GM23338 (cell line): ENCODE data around the gene TRPM1. TPM values are rescaled to one million over a fixed set of nuclear protein-coding genes. Genes with fewer than 3 reads are reported as not detected.

Experiments
- ATAC-seq: fragments of 200-7000 bp; cut with Tn5 transposase; 3 replicates; pipeline ENCODE4 v1.9.1; 2020
- DNase-seq: peaks from one replicate; pipeline ENCODE4 v3.0.0-alpha.2; 2015; ENCODE audit warnings: low spot score
- H2AFZ ChIP-seq: fragments of 200-600 bp; sonication (generic); 2 replicates; pipeline ENCODE4 v1.8.0; 2016; ENCODE audit warnings: antibody characterized with exemption, mild to moderate bottlenecking, moderate library complexity
- H3F3A ChIP-seq: fragments of 200-600 bp; sonication (generic); replicated peaks from 2 replicates; pipeline ENCODE4 v1.8.0; 2017; ENCODE audit warnings: antibody characterized with exemption, mixed run types, low read depth
- H3K27ac ChIP-seq: fragments of 200-600 bp; sonication (generic); 2 replicates; pipeline ENCODE4 v1.6.1; 2016; ENCODE audit warnings: low read depth
- H3K27me3 ChIP-seq: fragments of 200-600 bp; sonication (generic); 2 replicates; pipeline ENCODE4 v1.8.0; 2016; ENCODE audit warnings: mild to moderate bottlenecking, mixed run types, moderate library complexity; ENCODE audit not compliant: insufficient read depth
- H3K36me3 ChIP-seq: fragments of 200-600 bp; sonication (generic); 2 replicates; pipeline ENCODE4 v1.8.0; 2016; ENCODE audit warnings: mild to moderate bottlenecking; ENCODE audit not compliant: insufficient read depth
- H3K4me1 ChIP-seq: fragments of 200-600 bp; sonication (generic); 2 replicates; pipeline ENCODE4 v1.8.0; 2016; ENCODE audit warnings: mild to moderate bottlenecking, moderate library complexity; ENCODE audit not compliant: insufficient read depth
- H3K4me2 ChIP-seq: fragments of 200-600 bp; sonication (generic); 2 replicates; pipeline ENCODE4 v1.7.1; 2017; ENCODE audit warnings: mixed run types
- H3K4me3 ChIP-seq: fragments of 200-600 bp; sonication (generic); 2 replicates; pipeline ENCODE4 v1.6.1; 2016; ENCODE audit warnings: mixed run types
- H3K79me2 ChIP-seq: fragments of 200-600 bp; sonication (generic); replicated peaks from 2 replicates; pipeline ENCODE4 v1.8.0; 2017; ENCODE audit warnings: mild to moderate bottlenecking; ENCODE audit not compliant: insufficient read depth
- H3K9me2 ChIP-seq: fragments of 200-600 bp; sonication (generic); 2 replicates; pipeline ENCODE4 v1.8.0; 2017; ENCODE audit not compliant: insufficient read depth
- H4K20me1 ChIP-seq: fragments of 200-600 bp; sonication (generic); replicated peaks from 2 replicates; pipeline ENCODE4 v1.8.0; 2017; ENCODE audit warnings: mild to moderate bottlenecking; ENCODE audit not compliant: insufficient read depth
- H3K27ac Mint-ChIP-seq: 2 replicates; pipeline ENCODE4 v1.8.0; 2020; ENCODE audit warnings: inconsistent platforms, mild to moderate bottlenecking, moderate library complexity, mixed read lengths
- H3K27me3 Mint-ChIP-seq: 3 replicates; pipeline ENCODE4 v1.8.0; 2022; ENCODE audit warnings: low read depth, mild to moderate bottlenecking, moderate library complexity, mixed read lengths, inconsistent platforms; ENCODE audit not compliant: insufficient read depth, poor library complexity
- H3K36me3 Mint-ChIP-seq: 3 replicates; pipeline ENCODE4 v1.8.0; 2021; ENCODE audit warnings: low read depth, mild to moderate bottlenecking, inconsistent platforms, moderate library complexity, mixed read lengths
- H3K4me1 Mint-ChIP-seq: 3 replicates; pipeline ENCODE4 v1.8.0; 2020; ENCODE audit warnings: mild to moderate bottlenecking, inconsistent platforms, mixed read lengths
- H3K4me3 Mint-ChIP-seq: 3 replicates; pipeline ENCODE4 v1.8.0; 2021; ENCODE audit warnings: moderate library complexity, mild to moderate bottlenecking, inconsistent platforms, mixed read lengths
- H3K9me3 Mint-ChIP-seq: 3 replicates; pipeline ENCODE4 v1.8.0; 2020; ENCODE audit warnings: moderate library complexity, mild to moderate bottlenecking, inconsistent platforms, mixed read lengths
- CREB1 ChIP-seq: fragments of 250-450 bp; sonication (Bioruptor Pico); IDR thresholded peaks from 2 replicates; pipeline ENCODE4 v1.5.0; 2020; ENCODE audit warnings: low read depth, mild to moderate bottlenecking, moderate library complexity
- EZH2 ChIP-seq: fragments of 200-600 bp; sonication (generic); IDR thresholded peaks from one replicate; pipeline ENCODE4 v1.8.0; 2017; ENCODE audit warnings: antibody characterized with exemption, mild to moderate bottlenecking, low read depth; ENCODE audit not compliant: unreplicated experiment
- EZH2phosphoT487 ChIP-seq: fragments of 200-600 bp; sonication (generic); IDR thresholded peaks from one replicate; pipeline ENCODE4 v1.8.1; 2018; ENCODE audit warnings: antibody characterized with exemption; ENCODE audit not compliant: unreplicated experiment
- JUNB ChIP-seq: IDR thresholded peaks from one replicate; pipeline ENCODE4 v1.6.1; 2016; ENCODE audit warnings: antibody characterized with exemption; ENCODE audit not compliant: unreplicated experiment
- NANOG ChIP-seq: IDR thresholded peaks from 2 replicates; pipeline ENCODE4 v1.6.1; 2016; ENCODE audit warnings: antibody characterized with exemption, borderline replicate concordance
- POLR2AphosphoS5 ChIP-seq: IDR thresholded peaks from 2 replicates; pipeline ENCODE4 v1.6.1; 2016; ENCODE audit warnings: antibody characterized with exemption, low read depth
- STAT1 ChIP-seq: IDR thresholded peaks from one replicate; pipeline ENCODE4 v1.6.1; 2016; ENCODE audit warnings: antibody characterized with exemption; ENCODE audit not compliant: unreplicated experiment
- ZNF114 ChIP-seq: fragments of 250-450 bp; sonication (Bioruptor Pico); IDR thresholded peaks from 2 replicates; pipeline ENCODE4 v1.5.0; 2020; ENCODE audit warnings: mild to moderate bottlenecking, moderate library complexity
- ZNF331 ChIP-seq: fragments of 250-450 bp; sonication (Bioruptor Pico); IDR thresholded peaks from 2 replicates; pipeline ENCODE4 v1.5.0; 2020; ENCODE audit warnings: low read depth, mild to moderate bottlenecking, moderate library complexity
- polyA plus RNA-seq: library from polyadenylated mRNA; unstranded; fragments of >200 nt; fragmentation: Nextera tagmentation; extraction: Ambion mirVana; gene quantifications from 2 replicates; pipeline ENCODE4 v1.2.1, GENCODE V29; 2016
- total RNA-seq: library from RNA; depleted of rRNA; stranded (reverse); fragments of >200 nt; shearing (Covaris generic); gene quantifications from 2 replicates; pipeline ENCODE4 v1.2.3, GENCODE V29; 2014
- TF ChIP-seq, protein P1 (sequence below): IDR thresholded peaks from one replicate; pipeline ENCODE4 v1.6.1; 2018; ENCODE audit warnings: antibody characterized with exemption; ENCODE audit not compliant: unreplicated experiment
- TF ChIP-seq, protein P2 (sequence below): IDR thresholded peaks from 2 replicates; pipeline ENCODE4 v1.6.1; 2016; ENCODE audit warnings: antibody characterized with exemption
- TF ChIP-seq, protein P3 (sequence below), 2 experiments: fragments of 200-600 bp in 1 of 2; sonication (generic) in 1 of 2; conservative IDR thresholded peaks; 2 replicates each; pipeline versions ENCODE4 v1.5.1 to v1.6.1; 2016 to 2017; ENCODE audit warnings: antibody characterized with exemption in 2 of 2, low read depth in 2 of 2, mild to moderate bottlenecking in 2 of 2, moderate library complexity in 1 of 2
- TF ChIP-seq, protein P4 (sequence below): fragments of 250-450 bp; sonication (Bioruptor Pico); IDR thresholded peaks from 2 replicates; pipeline ENCODE4 v1.5.0; 2020; ENCODE audit warnings: mild to moderate bottlenecking, moderate library complexity

Gene TRPM1
- total and polyA plus RNA-seq, 2 experiments from 2014 or later: 0.19 TPM; not detected in 1

DNA sequence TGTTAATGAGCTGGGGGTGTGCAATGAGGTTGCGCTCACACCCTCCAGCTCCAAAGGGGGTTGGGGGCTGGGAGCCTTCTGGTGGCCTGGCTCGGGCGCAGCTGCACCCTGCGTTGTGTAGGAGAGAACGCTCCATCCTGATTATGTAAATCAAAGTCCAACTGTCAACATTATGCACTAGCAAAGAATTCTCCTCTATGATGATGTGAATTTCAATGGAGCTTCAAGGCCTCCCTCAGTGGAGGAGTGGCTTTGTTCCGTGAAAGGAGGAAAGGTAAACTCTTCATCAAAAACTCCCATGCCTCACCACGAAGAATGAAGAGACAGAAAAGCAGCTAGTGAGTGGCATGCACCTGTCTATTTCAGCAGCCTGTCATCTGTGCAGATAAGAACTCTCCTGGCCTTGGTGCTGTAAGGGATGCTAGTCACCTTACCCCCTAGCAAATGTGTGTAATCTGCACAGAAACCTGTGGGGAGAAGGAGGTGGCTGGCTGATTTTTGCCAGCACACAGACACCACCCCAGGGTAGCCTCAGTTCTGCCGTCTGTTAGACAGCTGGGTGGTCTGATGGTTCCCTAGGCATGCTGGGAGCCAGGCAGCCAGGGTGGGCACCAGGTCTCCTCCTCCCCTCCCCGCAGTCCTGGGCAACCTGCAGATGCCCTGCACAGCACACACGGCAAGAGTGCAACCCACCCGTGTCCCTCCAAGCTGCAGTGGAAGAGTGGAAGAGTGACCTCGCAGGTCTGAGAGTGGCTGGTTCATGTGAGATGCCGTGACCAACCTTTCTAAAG is 47.0 kb upstream of the TRPM1 start:
- Mint-ChIP-seq H3K9me3 (peaks cover 12% of the 10 kb centered on the region; the same call in 2 of the 3 replicates), H3K27me3 (peaks cover 4% of the 10 kb centered on the region), H3K4me1 (peaks cover 44% of the 10 kb centered on the region), H3K36me3 (peaks cover 11% of the 10 kb centered on the region; the same call in 2 of the 3 replicates), H3K27ac (0 out of 2 replicates have a peak overlapping the region, but pooled peaks have one; percentile 4), H3K4me3 (no peak overlapping the region; the same call in 2 of the 3 replicates)
- Histone ChIP-seq H3K4me3 (no peak overlapping the region), H3K27me3 (no peaks in the 10 kb centered on the region), H3K79me2 (no peaks in the 10 kb centered on the region), H3K27ac (0 out of 2 replicates have a peak overlapping the region, but pooled peaks have one; percentile 32), H3K9me2 (peaks cover 4% of the 10 kb centered on the region; the same call in 1 of the 2 replicates), H4K20me1 (no peaks in the 10 kb centered on the region), H3F3A (peaks cover 9% of the 10 kb centered on the region), H3K4me1 (peaks cover 37% of the 10 kb centered on the region), H3K4me2 (peak overlapping the region; percentile 65), H2AFZ (peak overlapping the region; percentile 80), H3K36me3 (no peaks in the 10 kb centered on the region)
- ATAC-seq (peak; percentile 19), DNase-seq (peak; percentile 20)
- TF ChIP-seq ZNF114 (CRISPR knock-in tag): no peak
- no peak for TF ChIP-seq STAT1
- no peak for TF ChIP-seq JUNB
- TF ChIP-seq, protein P1, sequence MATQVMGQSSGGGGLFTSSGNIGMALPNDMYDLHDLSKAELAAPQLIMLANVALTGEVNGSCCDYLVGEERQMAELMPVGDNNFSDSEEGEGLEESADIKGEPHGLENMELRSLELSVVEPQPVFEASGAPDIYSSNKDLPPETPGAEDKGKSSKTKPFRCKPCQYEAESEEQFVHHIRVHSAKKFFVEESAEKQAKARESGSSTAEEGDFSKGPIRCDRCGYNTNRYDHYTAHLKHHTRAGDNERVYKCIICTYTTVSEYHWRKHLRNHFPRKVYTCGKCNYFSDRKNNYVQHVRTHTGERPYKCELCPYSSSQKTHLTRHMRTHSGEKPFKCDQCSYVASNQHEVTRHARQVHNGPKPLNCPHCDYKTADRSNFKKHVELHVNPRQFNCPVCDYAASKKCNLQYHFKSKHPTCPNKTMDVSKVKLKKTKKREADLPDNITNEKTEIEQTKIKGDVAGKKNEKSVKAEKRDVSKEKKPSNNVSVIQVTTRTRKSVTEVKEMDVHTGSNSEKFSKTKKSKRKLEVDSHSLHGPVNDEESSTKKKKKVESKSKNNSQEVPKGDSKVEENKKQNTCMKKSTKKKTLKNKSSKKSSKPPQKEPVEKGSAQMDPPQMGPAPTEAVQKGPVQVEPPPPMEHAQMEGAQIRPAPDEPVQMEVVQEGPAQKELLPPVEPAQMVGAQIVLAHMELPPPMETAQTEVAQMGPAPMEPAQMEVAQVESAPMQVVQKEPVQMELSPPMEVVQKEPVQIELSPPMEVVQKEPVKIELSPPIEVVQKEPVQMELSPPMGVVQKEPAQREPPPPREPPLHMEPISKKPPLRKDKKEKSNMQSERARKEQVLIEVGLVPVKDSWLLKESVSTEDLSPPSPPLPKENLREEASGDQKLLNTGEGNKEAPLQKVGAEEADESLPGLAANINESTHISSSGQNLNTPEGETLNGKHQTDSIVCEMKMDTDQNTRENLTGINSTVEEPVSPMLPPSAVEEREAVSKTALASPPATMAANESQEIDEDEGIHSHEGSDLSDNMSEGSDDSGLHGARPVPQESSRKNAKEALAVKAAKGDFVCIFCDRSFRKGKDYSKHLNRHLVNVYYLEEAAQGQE: no peak
- TF ChIP-seq, protein P2, sequence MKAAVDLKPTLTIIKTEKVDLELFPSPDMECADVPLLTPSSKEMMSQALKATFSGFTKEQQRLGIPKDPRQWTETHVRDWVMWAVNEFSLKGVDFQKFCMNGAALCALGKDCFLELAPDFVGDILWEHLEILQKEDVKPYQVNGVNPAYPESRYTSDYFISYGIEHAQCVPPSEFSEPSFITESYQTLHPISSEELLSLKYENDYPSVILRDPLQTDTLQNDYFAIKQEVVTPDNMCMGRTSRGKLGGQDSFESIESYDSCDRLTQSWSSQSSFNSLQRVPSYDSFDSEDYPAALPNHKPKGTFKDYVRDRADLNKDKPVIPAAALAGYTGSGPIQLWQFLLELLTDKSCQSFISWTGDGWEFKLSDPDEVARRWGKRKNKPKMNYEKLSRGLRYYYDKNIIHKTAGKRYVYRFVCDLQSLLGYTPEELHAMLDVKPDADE: no peak
- TF ChIP-seq CREB1 (CRISPR knock-in tag): no peak
- no peak for TF ChIP-seq POLR2AphosphoS5
- TF ChIP-seq, protein P3, sequence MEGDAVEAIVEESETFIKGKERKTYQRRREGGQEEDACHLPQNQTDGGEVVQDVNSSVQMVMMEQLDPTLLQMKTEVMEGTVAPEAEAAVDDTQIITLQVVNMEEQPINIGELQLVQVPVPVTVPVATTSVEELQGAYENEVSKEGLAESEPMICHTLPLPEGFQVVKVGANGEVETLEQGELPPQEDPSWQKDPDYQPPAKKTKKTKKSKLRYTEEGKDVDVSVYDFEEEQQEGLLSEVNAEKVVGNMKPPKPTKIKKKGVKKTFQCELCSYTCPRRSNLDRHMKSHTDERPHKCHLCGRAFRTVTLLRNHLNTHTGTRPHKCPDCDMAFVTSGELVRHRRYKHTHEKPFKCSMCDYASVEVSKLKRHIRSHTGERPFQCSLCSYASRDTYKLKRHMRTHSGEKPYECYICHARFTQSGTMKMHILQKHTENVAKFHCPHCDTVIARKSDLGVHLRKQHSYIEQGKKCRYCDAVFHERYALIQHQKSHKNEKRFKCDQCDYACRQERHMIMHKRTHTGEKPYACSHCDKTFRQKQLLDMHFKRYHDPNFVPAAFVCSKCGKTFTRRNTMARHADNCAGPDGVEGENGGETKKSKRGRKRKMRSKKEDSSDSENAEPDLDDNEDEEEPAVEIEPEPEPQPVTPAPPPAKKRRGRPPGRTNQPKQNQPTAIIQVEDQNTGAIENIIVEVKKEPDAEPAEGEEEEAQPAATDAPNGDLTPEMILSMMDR (conservative IDR thresholded peaks at IDR 0.05; ENCODE audit: low read depth in 2 of 2): no peak
- TF ChIP-seq EZH2: no peak
- TF ChIP-seq EZH2phosphoT487: no peak
- no peak for TF ChIP-seq ZNF331 (CRISPR knock-in tag)
- TF ChIP-seq NANOG: no peak
- TF ChIP-seq, protein P4, sequence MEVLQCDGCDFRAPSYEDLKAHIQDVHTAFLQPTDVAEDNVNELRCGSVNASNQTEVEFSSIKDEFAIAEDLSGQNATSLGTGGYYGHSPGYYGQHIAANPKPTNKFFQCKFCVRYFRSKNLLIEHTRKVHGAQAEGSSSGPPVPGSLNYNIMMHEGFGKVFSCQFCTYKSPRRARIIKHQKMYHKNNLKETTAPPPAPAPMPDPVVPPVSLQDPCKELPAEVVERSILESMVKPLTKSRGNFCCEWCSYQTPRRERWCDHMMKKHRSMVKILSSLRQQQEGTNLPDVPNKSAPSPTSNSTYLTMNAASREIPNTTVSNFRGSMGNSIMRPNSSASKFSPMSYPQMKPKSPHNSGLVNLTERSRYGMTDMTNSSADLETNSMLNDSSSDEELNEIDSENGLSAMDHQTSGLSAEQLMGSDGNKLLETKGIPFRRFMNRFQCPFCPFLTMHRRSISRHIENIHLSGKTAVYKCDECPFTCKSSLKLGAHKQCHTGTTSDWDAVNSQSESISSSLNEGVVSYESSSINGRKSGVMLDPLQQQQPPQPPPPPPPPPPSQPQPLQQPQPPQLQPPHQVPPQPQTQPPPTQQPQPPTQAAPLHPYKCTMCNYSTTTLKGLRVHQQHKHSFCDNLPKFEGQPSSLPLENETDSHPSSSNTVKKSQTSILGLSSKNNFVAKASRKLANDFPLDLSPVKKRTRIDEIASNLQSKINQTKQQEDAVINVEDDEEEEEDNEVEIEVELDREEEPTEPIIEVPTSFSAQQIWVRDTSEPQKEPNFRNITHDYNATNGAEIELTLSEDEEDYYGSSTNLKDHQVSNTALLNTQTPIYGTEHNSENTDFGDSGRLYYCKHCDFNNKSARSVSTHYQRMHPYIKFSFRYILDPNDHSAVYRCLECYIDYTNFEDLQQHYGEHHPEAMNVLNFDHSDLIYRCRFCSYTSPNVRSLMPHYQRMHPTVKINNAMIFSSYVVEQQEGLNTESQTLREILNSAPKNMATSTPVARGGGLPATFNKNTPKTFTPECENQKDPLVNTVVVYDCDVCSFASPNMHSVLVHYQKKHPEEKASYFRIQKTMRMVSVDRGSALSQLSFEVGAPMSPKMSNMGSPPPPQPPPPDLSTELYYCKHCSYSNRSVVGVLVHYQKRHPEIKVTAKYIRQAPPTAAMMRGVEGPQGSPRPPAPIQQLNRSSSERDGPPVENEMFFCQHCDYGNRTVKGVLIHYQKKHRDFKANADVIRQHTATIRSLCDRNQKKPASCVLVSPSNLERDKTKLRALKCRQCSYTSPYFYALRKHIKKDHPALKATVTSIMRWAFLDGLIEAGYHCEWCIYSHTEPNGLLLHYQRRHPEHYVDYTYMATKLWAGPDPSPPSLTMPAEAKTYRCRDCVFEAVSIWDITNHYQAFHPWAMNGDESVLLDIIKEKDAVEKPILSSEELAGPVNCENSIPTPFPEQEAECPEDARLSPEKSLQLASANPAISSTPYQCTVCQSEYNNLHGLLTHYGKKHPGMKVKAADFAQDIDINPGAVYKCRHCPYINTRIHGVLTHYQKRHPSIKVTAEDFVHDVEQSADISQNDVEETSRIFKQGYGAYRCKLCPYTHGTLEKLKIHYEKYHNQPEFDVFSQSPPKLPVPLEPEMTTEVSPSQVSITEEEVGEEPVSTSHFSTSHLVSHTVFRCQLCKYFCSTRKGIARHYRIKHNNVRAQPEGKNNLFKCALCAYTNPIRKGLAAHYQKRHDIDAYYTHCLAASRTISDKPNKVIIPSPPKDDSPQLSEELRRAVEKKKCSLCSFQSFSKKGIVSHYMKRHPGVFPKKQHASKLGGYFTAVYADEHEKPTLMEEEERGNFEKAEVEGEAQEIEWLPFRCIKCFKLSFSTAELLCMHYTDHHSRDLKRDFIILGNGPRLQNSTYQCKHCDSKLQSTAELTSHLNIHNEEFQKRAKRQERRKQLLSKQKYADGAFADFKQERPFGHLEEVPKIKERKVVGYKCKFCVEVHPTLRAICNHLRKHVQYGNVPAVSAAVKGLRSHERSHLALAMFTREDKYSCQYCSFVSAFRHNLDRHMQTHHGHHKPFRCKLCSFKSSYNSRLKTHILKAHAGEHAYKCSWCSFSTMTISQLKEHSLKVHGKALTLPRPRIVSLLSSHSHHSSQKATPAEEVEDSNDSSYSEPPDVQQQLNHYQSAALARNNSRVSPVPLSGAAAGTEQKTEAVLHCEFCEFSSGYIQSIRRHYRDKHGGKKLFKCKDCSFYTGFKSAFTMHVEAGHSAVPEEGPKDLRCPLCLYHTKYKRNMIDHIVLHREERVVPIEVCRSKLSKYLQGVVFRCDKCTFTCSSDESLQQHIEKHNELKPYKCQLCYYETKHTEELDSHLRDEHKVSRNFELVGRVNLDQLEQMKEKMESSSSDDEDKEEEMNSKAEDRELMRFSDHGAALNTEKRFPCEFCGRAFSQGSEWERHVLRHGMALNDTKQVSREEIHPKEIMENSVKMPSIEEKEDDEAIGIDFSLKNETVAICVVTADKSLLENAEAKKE: no peak
